ENCODE results near the gene OLFM2.
"Not testable (repeated sequence)": the region's sequence is repeated elsewhere in the genome, so short reads cannot be mapped to it uniquely, and the experiment has no call there.

The OLFM2 gene

GRCh38 chr19:9941671-9942070 lies 5.4 kb upstream of the OLFM2 start:
- DNase-seq (ENCODE audit: low spot score): no peak

GRCh38 chr19:9941231-9941630 lies 4.9 kb upstream of the OLFM2 start:
- DNase-seq (ENCODE audit: low spot score): no peak

- no peak for DNase-seq (ENCODE audit: low spot score)
Observed at GRCh38 chr19:9940778-9941177, 4.5 kb upstream of the OLFM2 start.

GRCh38 chr19:9939301-9939913 lies 3.1 kb upstream of the OLFM2 start:
- DNase-seq (ENCODE audit: low spot score): no peak

- no peak for DNase-seq (ENCODE audit: low spot score)
Observed at GRCh38 chr19:9937001-9937411, 691 bp upstream of the OLFM2 start.

- DNase-seq (ENCODE audit: low spot score): no peak
Observed at GRCh38 chr19:9935506-9936325, 599 bp downstream of the OLFM2 start.

GRCh38 chr19:9934132-9934950 lies 2.0 kb downstream of the OLFM2 start:
- peak; percentile 81 for DNase-seq (ENCODE audit: low spot score)

- DNase-seq (ENCODE audit: low spot score): no peak
Observed at GRCh38 chr19:9932835-9933234, 3.5 kb downstream of the OLFM2 start.

GRCh38 chr19:9931629-9932028 lies 4.7 kb downstream of the OLFM2 start:
- DNase-seq (ENCODE audit: low spot score): no peak

GRCh38 chr19:9923440-9923839 lies 12.9 kb downstream of the OLFM2 start:
- no peak for DNase-seq (ENCODE audit: low spot score)

- not testable (repeated sequence) for DNase-seq (ENCODE audit: low spot score)
Observed at GRCh38 chr19:9922782-9923379, 13.4 kb downstream of the OLFM2 start.

- DNase-seq (ENCODE audit: low spot score): peak; percentile 47
Observed at GRCh38 chr19:9917321-9917720, 19.0 kb downstream of the OLFM2 start.

- no peak for DNase-seq (ENCODE audit: low spot score)
Observed at GRCh38 chr19:9916719-9917118, 19.6 kb downstream of the OLFM2 start.

GRCh38 chr19:9914315-9915207 lies 21.8 kb downstream of the OLFM2 start:
- peak; percentile 57 for DNase-seq (ENCODE audit: low spot score)

GRCh38 chr19:9914001-9914314 lies 22.4 kb downstream of the OLFM2 start:
- no peak for DNase-seq (ENCODE audit: low spot score)

GRCh38 chr19:9913237-9914000 lies 22.9 kb downstream of the OLFM2 start:
- DNase-seq (ENCODE audit: low spot score): no peak

GRCh38 chr19:9912551-9913236 lies 23.6 kb downstream of the OLFM2 start:
- no peak for DNase-seq (ENCODE audit: low spot score)

GRCh38 chr19:9911524-9912185 lies 24.7 kb downstream of the OLFM2 start:
- no peak for DNase-seq (ENCODE audit: low spot score)

GRCh38 chr19:9910625-9911024 lies 25.7 kb downstream of the OLFM2 start:
- no peak for DNase-seq (ENCODE audit: low spot score)

GRCh38 chr19:9909251-9909650 lies 27.1 kb downstream of the OLFM2 start:
- no peak for DNase-seq (ENCODE audit: low spot score)
